IPS-18a (cell line): ENCODE measurements around the gene GDF15.
A peak's percentile ranks its signal among the peaks of the same experiment; 100 is the strongest.

Source experiments
- H3K27ac ChIP-seq: one replicate; pipeline ENCODE4 v1.5.1; 2013; ENCODE audit warnings: low read length
- H3K27me3 ChIP-seq: one replicate; pipeline ENCODE4 v1.6.1; 2013; ENCODE audit warnings: mild to moderate bottlenecking, low read length; ENCODE audit not compliant: control insufficient read depth, insufficient read depth
- H3K36me3 ChIP-seq: one replicate; pipeline ENCODE4 v1.6.1; 2013; ENCODE audit warnings: low read depth, low read length; ENCODE audit not compliant: control insufficient read depth
- H3K4me1 ChIP-seq: one replicate; pipeline ENCODE4 v1.6.1; 2013; ENCODE audit warnings: low read depth, low read length; ENCODE audit not compliant: control insufficient read depth
- H3K4me3 ChIP-seq: one replicate; pipeline ENCODE4 v1.5.1; 2013; ENCODE audit warnings: low read length
- H3K9ac ChIP-seq: one replicate; pipeline ENCODE4 v1.6.1; 2013; ENCODE audit warnings: mild to moderate bottlenecking, low read length, moderate library complexity
- H3K9me3 ChIP-seq: one replicate; pipeline ENCODE4 v1.6.1; 2013; ENCODE audit warnings: low read depth, low read length; ENCODE audit not compliant: control insufficient read depth

The GDF15 gene, protein sequence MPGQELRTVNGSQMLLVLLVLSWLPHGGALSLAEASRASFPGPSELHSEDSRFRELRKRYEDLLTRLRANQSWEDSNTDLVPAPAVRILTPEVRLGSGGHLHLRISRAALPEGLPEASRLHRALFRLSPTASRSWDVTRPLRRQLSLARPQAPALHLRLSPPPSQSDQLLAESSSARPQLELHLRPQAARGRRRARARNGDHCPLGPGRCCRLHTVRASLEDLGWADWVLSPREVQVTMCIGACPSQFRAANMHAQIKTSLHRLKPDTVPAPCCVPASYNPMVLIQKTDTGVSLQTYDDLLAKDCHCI

DNA sequence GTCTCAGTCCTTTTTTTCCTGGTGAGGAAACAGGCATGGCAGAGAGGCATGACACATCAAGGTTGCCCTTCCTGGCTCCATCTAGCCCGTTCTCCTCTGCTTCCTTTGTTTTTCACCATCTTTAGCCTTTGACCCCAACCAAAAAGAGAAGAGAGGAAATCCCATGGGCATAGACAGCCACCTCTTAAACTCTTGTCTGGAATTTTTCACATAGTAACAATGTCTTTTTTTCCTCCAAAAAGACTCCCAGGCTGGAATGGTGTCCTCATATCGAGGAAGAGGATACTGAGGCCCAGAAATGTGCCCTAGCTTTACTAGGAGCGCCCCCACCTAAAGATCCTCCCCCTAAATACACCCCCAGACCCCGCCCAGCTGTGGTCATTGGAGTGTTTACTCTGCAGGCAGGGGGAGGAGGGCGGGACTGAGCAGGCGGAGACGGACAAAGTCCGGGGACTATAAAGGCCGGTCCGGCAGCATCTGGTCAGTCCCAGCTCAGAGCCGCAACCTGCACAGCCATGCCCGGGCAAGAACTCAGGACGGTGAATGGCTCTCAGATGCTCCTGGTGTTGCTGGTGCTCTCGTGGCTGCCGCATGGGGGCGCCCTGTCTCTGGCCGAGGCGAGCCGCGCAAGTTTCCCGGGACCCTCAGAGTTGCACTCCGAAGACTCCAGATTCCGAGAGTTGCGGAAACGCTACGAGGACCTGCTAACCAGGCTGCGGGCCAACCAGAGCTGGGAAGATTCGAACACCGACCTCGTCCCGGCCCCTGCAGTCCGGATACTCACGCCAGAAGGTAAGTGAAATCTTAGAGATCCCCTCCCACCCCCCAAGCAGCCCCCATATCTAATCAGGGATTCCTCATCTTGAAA, at the start of gene GDF15:
TSS of gene GDF15 (plus strand) at position 484 of the 868 bp plus-strand sequence. CDS start at position 516, 32 bp downstream.
- Histone ChIP-seq H3K27ac (no peak within 1 kb of the TSS), H3K4me1 (no peaks in the 10 kb centered on the region), H3K9ac (no peak within 1 kb of the TSS), H3K36me3 (no peaks in the 10 kb centered on the region), H3K27me3 (peaks cover 32% of the 10 kb centered on the region), H3K9me3 (no peaks in the 10 kb centered on the region), H3K4me3 (peak within 1 kb of the TSS; percentile 0)

DNA sequence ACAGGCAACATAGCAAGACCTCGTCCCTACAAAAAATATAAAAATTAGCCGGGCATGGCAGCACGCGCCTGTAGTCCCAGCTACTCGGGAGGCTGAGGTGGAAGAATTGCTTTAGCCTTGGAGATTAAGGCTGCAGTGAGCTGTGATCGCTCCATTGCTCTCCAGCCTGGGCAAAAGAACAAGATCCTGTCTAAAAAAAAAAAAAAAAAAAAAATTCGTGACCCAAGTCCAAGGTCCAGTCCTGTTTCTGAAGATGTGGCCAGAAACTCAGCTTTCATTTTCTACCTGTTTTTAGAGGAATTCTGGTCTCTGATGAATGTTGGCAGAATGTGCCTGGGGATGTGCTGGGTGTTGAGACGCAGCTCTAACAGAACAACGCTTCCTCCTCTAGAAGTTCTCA, 47.4 kb upstream of the GDF15 start:
- no peak overlapping the region for H3K9ac ChIP-seq
- H3K36me3 ChIP-seq: no peaks in the 10 kb centered on the region
- H3K27ac ChIP-seq: no peak overlapping the region
- no peak overlapping the region for H3K4me3 ChIP-seq
- H3K4me1 ChIP-seq: peaks cover 5% of the 10 kb centered on the region
- H3K27me3 ChIP-seq: no peaks in the 10 kb centered on the region
- H3K9me3 ChIP-seq: no peaks in the 10 kb centered on the region

DNA sequence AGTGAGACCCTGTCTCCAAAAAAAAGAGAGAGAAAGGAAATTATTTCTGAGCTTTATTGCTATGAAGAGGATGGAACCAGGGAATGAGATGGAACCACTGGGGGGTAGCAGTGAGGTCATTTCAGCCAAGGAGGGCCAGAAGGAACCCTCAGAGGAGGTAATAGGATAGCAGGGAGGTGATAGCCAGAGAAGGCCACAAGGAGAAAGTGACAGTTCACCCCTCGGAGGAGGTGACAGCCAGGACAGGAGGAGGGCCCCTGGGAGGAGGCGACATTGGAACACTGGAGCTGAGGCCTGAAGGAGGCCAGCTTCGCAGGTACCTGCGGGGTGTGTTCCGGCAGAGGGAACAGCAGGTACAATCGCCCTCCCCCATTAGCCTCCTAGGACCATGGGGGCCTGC, 46.2 kb upstream of the GDF15 start:
- Histone ChIP-seq H3K27ac (no peak overlapping the region), H3K9me3 (no peaks in the 10 kb centered on the region), H3K4me3 (no peak overlapping the region), H3K4me1 (peaks cover 14% of the 10 kb centered on the region), H3K36me3 (no peaks in the 10 kb centered on the region), H3K27me3 (no peaks in the 10 kb centered on the region), H3K9ac (no peak overlapping the region)

DNA sequence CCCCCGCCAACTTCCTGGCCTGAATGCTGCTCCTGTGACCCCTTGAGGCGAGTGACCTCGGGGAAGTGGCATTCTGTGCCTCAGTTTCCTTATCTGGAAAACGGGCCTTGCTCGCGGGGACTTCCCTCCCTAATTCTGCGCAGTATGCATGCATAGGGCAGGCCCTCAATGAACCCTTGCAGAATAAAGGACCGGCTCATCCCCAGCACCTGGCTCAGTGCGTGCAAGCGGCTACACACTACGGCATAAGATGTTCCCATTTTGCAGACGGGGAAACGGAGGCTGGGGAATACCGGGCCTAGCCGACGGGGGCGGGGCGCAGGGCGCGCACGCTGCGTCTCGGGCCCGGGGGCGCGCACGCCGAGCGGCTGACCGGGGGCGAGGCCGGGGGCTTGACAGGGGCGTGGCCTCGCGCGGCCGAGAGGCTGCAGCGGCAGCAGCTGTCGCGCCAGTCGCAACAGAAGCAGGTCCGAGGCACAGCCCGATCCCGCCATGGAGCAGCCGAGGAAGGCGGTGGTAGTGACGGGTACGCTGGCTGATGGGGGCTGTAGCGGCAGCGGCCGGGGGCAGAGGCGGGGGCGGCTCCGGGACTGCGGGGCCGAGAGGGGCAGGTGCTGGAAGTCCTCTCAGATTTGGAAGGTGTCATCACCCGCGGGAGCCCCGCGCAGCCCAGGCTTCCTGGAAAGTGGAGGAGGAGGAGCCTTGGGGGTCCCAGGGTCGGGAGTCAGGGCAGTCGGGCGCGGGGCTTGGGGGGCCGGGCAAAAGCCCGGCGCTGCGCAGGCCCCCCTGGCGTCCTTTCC, 45.6 kb upstream of the GDF15 start, which contains the start of gene PGPEP1:
TSS of gene PGPEP1 (plus strand) at position 409 of the 800 bp plus-strand sequence. CDS start at position 493, 84 bp downstream.
- Histone ChIP-seq H3K9ac (peak within 1 kb of the TSS; percentile 62), H3K4me3 (peak within 1 kb of the TSS; percentile 79), H3K27ac (no peak within 1 kb of the TSS), H3K36me3 (no peaks in the 10 kb centered on the region), H3K4me1 (peaks cover 16% of the 10 kb centered on the region), H3K27me3 (no peaks in the 10 kb centered on the region), H3K9me3 (no peaks in the 10 kb centered on the region)

DNA sequence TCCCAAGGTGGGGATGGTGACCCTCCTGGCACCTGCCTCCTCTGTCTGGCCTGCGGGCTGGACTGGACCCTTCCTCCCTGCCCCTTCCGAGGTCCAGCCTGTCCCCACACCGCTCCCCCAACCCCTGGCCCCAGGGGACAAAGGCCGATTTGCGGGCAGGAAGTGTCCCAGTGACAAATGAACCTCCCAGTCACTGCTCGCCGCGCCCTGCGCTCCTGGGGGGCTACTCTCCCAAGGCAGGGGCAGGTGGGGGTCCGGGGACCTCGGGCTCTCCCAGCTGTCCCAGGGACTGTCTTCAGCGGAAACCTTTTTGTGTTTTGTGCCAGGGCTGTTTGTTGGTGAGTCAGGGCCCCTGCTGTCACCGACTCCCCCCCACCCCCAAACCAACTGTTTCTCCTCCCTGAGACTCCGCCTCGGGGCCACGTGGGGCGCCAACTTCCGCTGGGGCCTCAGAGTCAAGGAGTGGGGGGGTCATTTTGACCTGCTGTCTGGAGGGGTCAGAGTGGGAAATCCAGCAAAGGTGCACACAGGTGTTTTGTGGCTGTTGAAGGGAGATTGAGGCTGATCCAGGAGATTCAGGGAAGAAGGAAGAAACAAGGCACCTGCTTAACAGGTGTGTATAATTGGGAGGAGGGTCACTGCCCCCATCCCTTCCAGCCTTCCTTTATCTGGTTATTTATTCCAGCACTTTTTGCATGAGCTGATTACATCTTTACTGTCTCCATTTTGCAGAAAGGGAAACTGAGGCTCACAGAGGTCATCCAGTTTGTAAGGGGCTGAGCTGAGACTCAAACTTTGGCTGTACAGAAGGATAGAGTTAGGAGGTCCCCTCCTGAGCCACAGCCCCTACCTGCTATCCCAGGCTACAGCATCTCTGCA, 44.7 kb upstream of the GDF15 start:
- Histone ChIP-seq H3K27ac (no peak overlapping the region), H3K9me3 (no peaks in the 10 kb centered on the region), H3K9ac (peak overlapping the region; percentile 62), H3K27me3 (no peaks in the 10 kb centered on the region), H3K4me3 (peak overlapping the region; percentile 79), H3K36me3 (no peaks in the 10 kb centered on the region), H3K4me1 (peaks cover 22% of the 10 kb centered on the region)

DNA sequence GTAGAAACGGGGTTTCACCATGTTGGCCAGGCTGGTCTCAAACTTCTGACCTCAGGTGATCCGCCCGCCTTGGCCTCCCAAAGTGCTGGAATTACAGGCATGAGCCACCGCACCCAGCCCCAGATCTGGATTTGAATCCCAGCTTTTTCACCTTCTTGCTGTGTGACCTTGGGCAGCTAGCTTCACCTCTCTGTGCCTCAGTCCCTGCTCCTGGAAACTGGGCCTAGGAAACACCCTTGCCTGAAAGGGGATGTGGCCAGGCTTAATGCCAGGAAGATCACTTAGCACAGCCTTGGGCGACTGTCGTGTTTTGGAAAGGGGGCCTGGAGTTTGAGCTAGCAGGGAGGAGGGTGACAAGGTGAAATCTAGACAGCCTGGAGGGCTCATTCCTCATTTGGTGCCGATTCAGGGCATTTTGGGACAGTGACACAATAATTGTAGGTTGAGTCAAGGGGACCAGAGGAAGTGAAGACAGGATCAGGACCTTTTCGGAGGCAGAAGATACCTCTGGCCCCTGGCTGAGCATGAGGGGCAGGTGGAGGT, 43.8 kb upstream of the GDF15 start:
- Histone ChIP-seq H3K4me1 (peaks cover 22% of the 10 kb centered on the region), H3K27me3 (no peaks in the 10 kb centered on the region), H3K27ac (no peak overlapping the region), H3K9ac (no peak overlapping the region), H3K36me3 (no peaks in the 10 kb centered on the region), H3K9me3 (no peaks in the 10 kb centered on the region), H3K4me3 (no peak overlapping the region)

DNA sequence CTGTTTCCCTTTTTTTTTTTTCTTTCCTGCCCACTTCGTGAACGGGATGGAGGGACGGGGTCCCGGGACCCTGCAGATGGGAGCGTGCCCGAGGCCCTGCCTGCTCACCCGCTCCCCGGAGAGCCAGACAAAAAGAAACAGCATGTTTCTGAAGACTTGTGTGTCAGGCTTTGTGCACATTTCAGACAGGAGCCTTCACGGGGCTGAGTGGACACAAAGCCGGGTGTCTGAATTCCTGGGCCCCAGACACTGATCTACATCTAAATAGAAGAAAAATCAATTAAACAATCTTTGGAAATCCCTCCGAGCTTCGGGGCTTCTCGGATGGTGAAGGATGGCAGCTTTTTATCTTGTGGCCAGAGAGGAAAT, 41.4 kb upstream of the GDF15 start:
- peak overlapping the region; percentile 44 for H3K27ac ChIP-seq
- peak overlapping the region; percentile 6 for H3K4me3 ChIP-seq
- H3K36me3 ChIP-seq: no peaks in the 10 kb centered on the region
- H3K4me1 ChIP-seq: peaks cover 22% of the 10 kb centered on the region
- H3K9ac ChIP-seq: no peak overlapping the region
- no peaks in the 10 kb centered on the region for H3K9me3 ChIP-seq
- no peaks in the 10 kb centered on the region for H3K27me3 ChIP-seq

DNA sequence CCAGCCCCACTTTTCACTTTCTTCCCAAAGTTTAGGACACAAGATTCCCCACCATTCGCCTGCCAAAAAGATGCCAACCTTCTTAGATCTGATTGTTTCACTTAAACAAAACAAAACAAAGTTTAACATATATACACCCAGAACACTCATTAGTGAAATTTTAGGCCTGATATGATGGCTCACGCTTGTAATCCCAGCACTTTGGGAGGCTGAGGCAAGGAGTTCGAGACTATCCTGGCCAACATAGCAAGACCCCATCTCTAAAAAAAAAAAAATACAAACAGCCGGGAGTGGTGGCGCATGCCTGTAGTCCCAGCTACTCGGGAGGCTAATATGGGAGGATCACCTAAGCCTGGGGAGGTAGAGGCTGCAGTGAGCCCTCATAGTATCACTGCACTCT, 40.7 kb upstream of the GDF15 start:
- no peaks in the 10 kb centered on the region for H3K27me3 ChIP-seq
- H3K4me3 ChIP-seq: no peak overlapping the region
- no peak overlapping the region for H3K27ac ChIP-seq
- no peaks in the 10 kb centered on the region for H3K36me3 ChIP-seq
- H3K9me3 ChIP-seq: no peaks in the 10 kb centered on the region
- H3K9ac ChIP-seq: no peak overlapping the region
- H3K4me1 ChIP-seq: peaks cover 22% of the 10 kb centered on the region

DNA sequence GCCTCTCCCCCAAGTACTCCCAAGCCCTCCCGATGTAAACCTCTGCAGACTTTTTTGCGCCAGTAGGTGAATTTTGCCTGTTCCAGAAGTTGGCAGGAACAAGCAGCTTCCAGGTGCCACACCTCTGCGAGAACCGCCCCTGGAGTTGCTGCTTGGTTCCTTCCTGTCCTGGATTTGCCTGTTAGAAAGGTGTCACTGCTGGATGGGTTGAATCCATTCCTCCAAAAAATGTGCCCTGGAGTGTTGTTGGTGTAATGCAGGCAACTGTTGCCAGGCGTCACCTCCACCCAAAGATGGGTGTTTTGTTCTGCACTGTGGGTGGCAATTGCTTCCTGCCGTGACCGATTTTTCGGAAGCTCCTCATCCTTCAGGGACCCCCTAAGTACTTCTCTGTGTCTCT, 39.9 kb upstream of the GDF15 start:
- H3K36me3 ChIP-seq: no peaks in the 10 kb centered on the region
- H3K9me3 ChIP-seq: no peaks in the 10 kb centered on the region
- no peak overlapping the region for H3K9ac ChIP-seq
- H3K27ac ChIP-seq: no peak overlapping the region
- H3K27me3 ChIP-seq: no peaks in the 10 kb centered on the region
- H3K4me1 ChIP-seq: peaks cover 22% of the 10 kb centered on the region
- no peak overlapping the region for H3K4me3 ChIP-seq

DNA sequence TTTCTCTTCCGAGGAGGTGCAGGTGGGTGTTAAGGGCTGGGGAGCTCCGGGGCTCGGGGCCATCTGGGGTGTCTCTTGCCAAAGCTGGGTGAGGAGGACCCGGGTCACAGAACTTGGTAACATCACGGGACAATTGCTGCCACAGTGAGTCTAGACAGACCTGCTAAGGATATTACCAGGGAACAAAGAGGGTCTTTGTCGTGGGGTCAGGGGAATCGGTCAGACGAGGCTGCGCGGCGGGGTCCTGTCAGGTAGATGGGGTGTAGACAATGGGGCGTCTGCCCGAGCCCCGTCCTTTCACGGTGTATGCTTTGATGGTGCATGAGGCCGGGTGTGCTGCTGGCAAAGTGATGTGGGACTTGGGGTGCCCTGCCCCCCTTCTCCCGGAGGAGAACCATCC, 37.8 kb upstream of the GDF15 start:
- Histone ChIP-seq H3K36me3 (no peaks in the 10 kb centered on the region), H3K27me3 (no peaks in the 10 kb centered on the region), H3K27ac (no peak overlapping the region), H3K4me1 (peaks cover 17% of the 10 kb centered on the region), H3K4me3 (no peak overlapping the region), H3K9me3 (no peaks in the 10 kb centered on the region), H3K9ac (no peak overlapping the region)
